ENCODE data around the gene FAM237B.

FAM237B gene

DNA sequence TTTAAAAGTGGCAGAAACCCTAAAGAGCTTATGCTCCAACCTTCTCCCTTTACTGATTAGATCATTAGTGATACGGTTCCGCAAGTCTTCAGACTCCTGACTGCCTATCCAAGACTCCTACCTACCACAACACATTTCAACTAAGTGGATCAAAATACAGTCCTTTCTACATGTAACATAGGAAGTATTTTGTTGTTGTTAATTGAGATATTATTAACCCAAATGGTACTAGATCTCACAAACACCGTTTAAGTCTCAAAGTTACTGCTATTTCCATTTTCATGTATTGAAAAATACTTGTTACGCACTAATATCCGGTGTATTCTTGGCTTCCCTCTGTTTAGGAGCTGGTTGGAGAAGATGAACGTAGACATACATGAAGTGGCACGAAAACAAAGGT, 1.1 kb downstream of the FAM237B start:
- Mint-ChIP-seq H3K4me1 (peaks cover 4% of the 10 kb centered on the region), H3K27me3 (peaks cover 55% of the 10 kb centered on the region), H3K27ac (no peak overlapping the region), H3K9me3 (no peaks in the 10 kb centered on the region), H3K36me3 (ENCODE audit: low read depth) (no peaks in the 10 kb centered on the region), H3K4me3 (no peak overlapping the region)
- DNase-seq (no peak), ATAC-seq (no peak)

DNA sequence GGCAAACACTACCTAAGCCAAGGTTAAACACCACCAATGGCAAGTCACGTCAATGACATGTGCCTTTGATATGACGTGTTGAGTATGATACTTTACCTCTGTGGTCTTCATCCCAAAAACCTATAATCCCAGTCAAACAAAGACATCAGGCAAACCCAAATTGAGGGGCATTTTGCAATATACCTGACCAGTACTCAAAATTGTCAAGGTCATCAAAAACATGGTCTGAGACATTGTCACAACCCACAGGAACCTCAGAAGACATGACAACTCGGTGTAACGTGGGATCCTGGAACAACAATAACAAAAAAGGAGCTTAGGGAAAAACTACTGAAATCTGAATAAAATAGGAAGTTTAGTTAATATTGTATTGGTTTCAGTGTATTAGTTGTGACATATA, 7.2 kb downstream of the FAM237B start:
- no peak for ATAC-seq
- DNase-seq = no peak
- Mint-ChIP-seq H3K4me3 (no peak overlapping the region), H3K4me1 (no peaks in the 10 kb centered on the region), H3K36me3 (ENCODE audit: low read depth) (no peaks in the 10 kb centered on the region), H3K9me3 (no peaks in the 10 kb centered on the region), H3K27me3 (peaks cover 20% of the 10 kb centered on the region), H3K27ac (no peak overlapping the region)

DNA sequence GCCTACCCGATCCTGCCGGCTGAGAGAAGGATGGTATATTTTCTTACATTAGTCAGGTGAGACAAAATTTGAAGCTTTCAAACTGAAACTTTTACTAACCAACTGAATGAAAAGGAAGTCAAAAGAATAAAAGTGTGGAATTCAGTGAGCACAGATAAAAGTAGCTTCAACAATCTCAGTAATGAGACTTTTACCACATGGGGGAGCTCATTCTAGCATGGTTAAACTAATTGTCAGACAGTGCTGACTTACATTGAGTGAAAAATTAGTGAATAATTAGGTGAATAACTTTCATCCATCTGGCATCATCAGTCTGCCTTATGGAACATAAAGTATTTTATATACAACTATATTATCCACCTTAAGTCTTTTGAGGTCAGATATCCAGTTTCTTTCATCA, 8.4 kb downstream of the FAM237B start:
- peaks cover 16% of the 10 kb centered on the region for H3K27me3 Mint-ChIP-seq

DNA sequence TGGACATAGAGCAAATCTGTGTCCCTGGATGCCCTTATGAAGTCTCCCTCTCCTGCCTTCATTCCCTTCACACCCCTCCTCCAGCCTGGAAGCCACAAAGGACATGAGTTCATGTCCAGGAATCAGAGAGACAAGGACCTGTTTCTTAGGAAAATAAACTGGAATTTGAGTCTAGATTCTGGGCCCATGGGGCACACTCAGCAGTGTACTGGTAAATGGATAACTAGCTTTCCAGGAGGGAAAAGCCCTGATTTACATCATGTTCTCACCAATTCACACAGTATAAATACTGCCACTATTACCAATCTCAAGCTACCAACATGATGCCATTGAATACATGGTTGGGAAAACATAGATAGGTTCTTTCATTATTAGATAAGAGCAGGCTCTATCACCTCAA, 9.9 kb downstream of the FAM237B start:
- Mint-ChIP-seq H3K9me3 (no peaks in the 10 kb centered on the region), H3K4me1 (no peaks in the 10 kb centered on the region), H3K27me3 (peaks cover 7% of the 10 kb centered on the region), H3K4me3 (no peak overlapping the region), H3K36me3 (ENCODE audit: low read depth) (no peaks in the 10 kb centered on the region), H3K27ac (no peak overlapping the region)
- no peak for DNase-seq
- no peak for ATAC-seq

More for the DNA sequence above, 8.4 kb downstream of the FAM237B start:
- H3K9me3 Mint-ChIP-seq = no peaks in the 10 kb centered on the region
- H3K4me1 Mint-ChIP-seq = no peaks in the 10 kb centered on the region
- ATAC-seq (no peak), DNase-seq (no peak)
- H3K4me3 Mint-ChIP-seq = no peak overlapping the region
- no peaks in the 10 kb centered on the region for H3K36me3 Mint-ChIP-seq (ENCODE audit: low read depth)
- no peak overlapping the region for H3K27ac Mint-ChIP-seq

DNA sequence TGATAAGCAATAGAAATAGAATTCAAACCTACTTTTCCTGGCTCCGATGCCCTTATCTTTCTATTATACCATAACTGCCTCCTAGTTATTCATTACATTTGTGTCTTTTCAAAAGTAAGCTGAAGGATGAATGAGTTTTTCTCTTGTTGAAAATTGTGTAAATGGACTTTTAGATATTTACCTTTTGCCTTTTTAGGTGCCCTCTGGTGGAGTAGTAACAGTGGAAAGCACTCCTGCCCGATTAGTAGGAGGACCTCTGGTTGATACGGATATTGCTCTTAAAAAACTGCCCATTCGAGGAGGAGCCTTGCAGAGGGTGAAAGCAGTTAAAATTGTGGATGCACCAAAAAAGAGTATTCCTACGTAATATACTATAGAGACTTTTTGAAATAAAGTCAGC, 11.2 kb downstream of the FAM237B start:
- no peak overlapping the region for H3K27ac Mint-ChIP-seq
- H3K9me3 Mint-ChIP-seq = no peaks in the 10 kb centered on the region
- ATAC-seq = no peak
- DNase-seq = no peak
- H3K4me1 Mint-ChIP-seq = no peaks in the 10 kb centered on the region
- H3K27me3 Mint-ChIP-seq = peaks cover 4% of the 10 kb centered on the region
- H3K4me3 Mint-ChIP-seq = no peak overlapping the region
- H3K36me3 Mint-ChIP-seq (ENCODE audit: low read depth) = no peaks in the 10 kb centered on the region

DNA sequence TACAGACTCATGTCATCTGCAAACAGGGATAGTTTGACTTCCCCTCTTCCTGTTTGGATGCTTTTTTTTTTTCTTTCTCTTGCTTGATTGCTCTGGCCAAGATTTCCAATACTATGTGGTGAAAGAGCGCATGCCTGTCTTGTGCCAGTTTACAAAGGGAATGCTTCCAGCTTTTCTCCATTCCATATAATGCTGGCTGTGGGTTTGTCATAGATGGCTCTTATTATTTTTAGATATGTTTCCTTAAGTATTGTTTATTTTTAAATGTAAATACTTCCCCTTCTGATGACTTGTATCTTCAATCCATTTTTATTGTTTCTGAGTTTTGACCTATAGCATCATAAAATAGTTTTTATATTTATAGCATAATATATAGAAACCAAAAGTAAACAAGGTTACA, 17.9 kb downstream of the FAM237B start:
- no peak overlapping the region for H3K4me3 Mint-ChIP-seq
- H3K9me3 Mint-ChIP-seq = no peaks in the 10 kb centered on the region
- ATAC-seq (no peak), DNase-seq (no peak)
- H3K36me3 Mint-ChIP-seq (ENCODE audit: low read depth) = no peaks in the 10 kb centered on the region
- no peaks in the 10 kb centered on the region for H3K4me1 Mint-ChIP-seq
- H3K27ac Mint-ChIP-seq = no peak overlapping the region
- H3K27me3 Mint-ChIP-seq = no peaks in the 10 kb centered on the region

DNA sequence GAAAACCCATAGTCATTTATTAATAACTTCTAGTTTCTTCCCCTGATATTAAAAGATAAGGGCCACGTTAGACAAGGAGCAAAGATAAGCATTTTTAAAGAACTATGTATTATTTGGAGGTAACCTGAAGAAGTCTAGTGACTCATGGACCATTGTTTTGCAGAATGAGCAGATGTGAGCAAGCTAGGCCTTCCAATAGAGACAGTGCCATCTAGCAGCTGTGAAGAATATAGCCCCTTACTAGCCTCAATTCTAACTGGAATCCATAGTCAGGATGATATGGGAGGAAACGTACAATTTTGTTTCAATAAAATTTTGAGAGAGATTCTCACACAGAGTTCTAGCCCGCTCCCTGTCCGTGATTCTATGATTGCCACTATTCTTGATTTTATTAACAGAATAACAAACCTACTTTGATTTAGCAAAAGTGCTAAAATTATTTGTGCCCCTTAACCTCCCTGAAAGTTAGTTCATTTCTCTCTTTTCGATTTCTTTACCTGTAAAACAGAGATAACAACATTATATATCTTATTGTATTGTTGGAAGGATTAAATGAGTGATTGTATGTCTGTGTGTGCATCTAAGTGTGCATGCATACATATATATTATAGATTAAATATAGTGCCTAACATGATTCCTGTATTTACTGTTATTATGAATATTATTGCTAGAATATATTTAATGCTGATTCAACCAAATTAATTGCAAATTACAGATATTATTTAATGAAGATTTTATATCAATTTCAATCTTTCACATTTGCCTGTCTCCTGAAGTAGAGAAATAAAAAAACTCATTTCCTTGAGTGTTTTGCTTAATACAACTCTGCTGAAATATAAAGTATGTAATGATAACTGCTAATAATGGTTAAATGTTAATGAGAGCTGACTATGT, 22.7 kb downstream of the FAM237B start:
- Mint-ChIP-seq H3K9me3 (no peaks in the 10 kb centered on the region), H3K27me3 (peaks cover 4% of the 10 kb centered on the region), H3K4me1 (no peaks in the 10 kb centered on the region), H3K4me3 (no peak overlapping the region), H3K27ac (no peak overlapping the region), H3K36me3 (ENCODE audit: low read depth) (peaks cover 2% of the 10 kb centered on the region)
- ATAC-seq = peak; percentile 76
- DNase-seq = no peak

DNA sequence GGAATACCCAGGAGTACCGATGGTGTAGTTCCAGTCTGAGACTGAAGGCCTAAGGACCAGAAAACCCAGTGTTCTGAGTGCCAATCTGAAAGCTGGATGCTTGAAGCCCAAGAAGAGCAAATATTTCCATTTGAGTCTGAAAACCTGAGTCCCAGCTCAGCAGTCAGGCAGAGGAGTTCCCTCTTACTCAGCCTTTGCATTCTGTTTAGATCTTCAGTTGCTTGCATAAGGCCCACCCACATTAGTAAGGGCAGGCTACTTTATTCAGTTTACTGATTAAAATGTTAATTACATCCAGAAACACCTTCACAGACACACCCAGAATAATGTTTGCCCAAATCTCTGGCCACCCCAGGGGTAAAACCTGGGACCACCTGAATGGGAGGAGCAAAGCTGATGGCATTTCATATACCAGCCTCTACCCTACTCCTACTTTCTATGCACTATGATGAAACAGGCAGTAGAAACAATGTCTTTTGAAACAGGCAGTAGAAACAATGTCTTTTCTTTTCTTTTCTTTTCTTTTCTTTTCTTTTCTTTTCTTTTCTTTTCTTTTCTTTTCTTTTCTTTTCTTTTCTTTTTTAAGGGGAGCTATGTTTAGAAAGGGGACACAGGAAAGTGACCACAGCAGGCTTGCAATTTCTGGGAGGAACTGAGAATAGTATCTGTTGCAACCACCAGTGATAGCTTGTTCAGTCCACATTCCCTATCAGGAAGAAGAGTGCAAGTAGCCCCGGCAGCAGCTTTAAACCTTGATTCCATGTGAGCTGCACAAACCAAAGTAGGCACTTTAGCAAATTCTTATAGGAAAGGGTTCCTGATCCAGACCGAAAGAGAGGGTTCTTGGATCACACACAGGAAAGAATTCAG, 30.6 kb downstream of the FAM237B start:
- no peaks in the 10 kb centered on the region for H3K4me1 Mint-ChIP-seq
- no peak overlapping the region for H3K4me3 Mint-ChIP-seq
- peaks cover 4% of the 10 kb centered on the region for H3K27me3 Mint-ChIP-seq
- DNase-seq (no peak), ATAC-seq (no peak)
- H3K27ac Mint-ChIP-seq = no peak overlapping the region
- H3K36me3 Mint-ChIP-seq (ENCODE audit: low read depth) = peaks cover 2% of the 10 kb centered on the region
- H3K9me3 Mint-ChIP-seq = peaks cover 8% of the 10 kb centered on the region

DNA sequence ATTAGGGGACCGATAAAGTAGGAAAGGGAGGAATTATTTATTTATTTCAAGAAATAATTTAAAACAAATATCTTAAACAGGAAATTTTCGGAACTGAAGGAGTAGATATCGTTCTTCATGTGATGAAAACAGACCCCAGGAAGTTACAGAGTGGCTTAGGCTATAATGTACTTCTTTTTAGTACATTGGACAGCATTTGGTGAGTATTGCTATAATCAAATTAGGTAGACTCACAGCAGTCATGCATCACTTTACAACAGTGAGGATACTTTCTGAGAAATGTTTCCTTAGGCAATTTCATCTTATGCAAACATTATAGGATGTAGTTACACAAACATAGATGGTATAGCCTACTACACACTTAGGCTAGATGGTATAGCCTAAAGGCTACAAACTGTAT, 33.0 kb downstream of the FAM237B start:
- H3K36me3 Mint-ChIP-seq (ENCODE audit: low read depth) = no peaks in the 10 kb centered on the region
- H3K4me1 Mint-ChIP-seq = peaks cover 1% of the 10 kb centered on the region
- no peak for ATAC-seq

DNA sequence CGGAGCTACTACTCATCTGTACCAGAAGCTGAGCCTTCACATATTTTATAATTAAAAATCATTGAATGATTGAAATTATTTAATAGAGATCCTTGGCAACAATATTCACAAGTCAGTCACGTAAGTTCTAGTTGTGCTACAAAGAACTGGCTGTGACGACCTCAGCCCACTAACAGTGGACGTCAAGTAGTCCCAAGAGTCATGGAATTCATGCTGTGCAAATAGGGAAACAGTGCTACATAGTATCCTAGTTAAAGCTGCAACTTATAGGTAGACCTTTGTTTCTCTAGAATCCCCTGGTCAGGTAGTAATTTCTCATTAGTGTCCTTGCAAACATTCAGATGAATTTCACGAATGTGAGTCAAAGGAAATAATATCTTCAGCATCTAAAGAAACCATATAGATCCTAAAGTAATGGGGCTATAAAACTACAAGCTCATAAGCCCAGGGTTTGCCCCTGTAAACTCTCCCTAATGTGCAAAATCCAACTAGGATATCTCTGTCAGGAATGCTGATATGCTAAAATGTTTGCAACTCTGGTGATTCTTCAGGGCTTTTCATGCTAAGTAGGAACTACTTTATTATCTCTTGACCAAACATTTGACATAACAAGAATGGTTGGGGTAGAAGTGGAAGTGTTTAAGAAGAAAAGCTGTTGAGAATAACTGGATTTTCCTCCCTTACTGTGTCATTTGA, 44.9 kb downstream of the FAM237B start:
- Mint-ChIP-seq H3K27ac (no peak overlapping the region), H3K27me3 (no peaks in the 10 kb centered on the region), H3K4me1 (no peaks in the 10 kb centered on the region), H3K4me3 (no peak overlapping the region), H3K9me3 (no peaks in the 10 kb centered on the region), H3K36me3 (ENCODE audit: low read depth) (no peaks in the 10 kb centered on the region)
- DNase-seq (no peak), ATAC-seq (no peak)

More for the DNA sequence above, 33.0 kb downstream of the FAM237B start:
- no peak overlapping the region for H3K4me3 Mint-ChIP-seq
- H3K27me3 Mint-ChIP-seq = no peaks in the 10 kb centered on the region
- H3K27ac Mint-ChIP-seq = no peak overlapping the region
- DNase-seq = no peak
- peaks cover 8% of the 10 kb centered on the region for H3K9me3 Mint-ChIP-seq

DNA sequence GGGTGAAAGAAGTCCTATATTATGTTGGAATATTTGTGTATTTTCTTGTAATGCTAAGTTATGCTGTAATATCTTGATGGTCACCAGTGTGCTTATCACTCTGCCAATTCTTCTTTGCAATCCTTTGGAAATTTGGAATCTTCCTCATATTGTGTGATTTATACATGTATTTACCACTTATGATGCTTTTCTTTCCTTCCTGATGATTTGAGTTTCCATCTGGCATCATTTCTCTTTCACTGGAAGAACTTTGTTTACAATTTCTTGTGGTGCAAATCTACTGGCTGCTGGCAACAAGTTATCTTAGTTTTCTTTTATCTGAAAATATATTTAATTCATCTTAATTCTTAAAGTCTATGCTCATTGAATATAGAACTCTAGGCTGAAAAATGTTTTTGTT, 46.9 kb downstream of the FAM237B start:
- Mint-ChIP-seq H3K27me3 (peaks cover 2% of the 10 kb centered on the region), H3K27ac (no peak overlapping the region), H3K4me1 (no peaks in the 10 kb centered on the region), H3K9me3 (no peaks in the 10 kb centered on the region), H3K4me3 (no peak overlapping the region), H3K36me3 (ENCODE audit: low read depth) (no peaks in the 10 kb centered on the region)
- DNase-seq = no peak
- ATAC-seq = no peak

DNA sequence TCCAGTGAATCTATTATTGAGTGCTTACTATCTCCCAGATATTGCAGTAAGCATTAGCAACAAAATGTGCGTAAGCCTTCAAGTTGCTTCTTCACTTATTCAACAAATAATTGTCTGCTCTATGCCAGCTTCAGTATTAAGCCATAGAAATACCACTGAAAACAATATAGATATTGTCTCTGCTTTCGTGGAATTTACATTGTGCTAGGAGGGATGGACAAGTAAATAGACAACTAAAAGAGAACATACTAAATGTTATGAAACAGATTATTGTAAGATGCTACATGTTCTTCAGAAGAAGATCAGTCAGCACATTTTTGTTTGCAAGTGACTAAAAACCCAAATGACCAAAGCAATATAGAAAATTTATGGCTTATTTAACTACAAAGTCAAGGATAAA, 48.9 kb downstream of the FAM237B start:
- no peak overlapping the region for H3K27ac Mint-ChIP-seq
- no peak overlapping the region for H3K4me3 Mint-ChIP-seq
- H3K36me3 Mint-ChIP-seq (ENCODE audit: low read depth) = no peaks in the 10 kb centered on the region
- DNase-seq (no peak), ATAC-seq (no peak)
- H3K4me1 Mint-ChIP-seq = no peaks in the 10 kb centered on the region
- peaks cover 2% of the 10 kb centered on the region for H3K27me3 Mint-ChIP-seq
- H3K9me3 Mint-ChIP-seq = no peaks in the 10 kb centered on the region

DNA sequence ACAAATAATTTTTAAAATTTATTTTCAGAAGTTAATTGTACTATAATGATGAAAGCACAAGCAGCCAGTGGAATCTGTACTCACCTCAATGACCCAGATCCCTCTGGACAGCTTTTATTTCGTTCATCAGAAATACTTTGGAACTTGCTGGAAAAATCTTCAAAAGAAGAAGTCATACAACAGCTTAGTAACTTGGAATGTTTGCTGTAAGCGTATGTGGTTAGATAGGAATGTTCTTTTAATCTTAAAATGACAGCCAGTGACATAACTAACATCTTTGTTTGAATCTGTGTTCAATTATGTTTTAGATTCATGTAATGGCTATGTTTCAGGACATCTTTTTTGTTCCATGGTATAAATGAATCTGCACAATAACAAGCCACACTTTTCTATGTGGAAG, 49.4 kb downstream of the FAM237B start:
- Mint-ChIP-seq H3K27ac (no peak overlapping the region), H3K27me3 (peaks cover 2% of the 10 kb centered on the region), H3K9me3 (no peaks in the 10 kb centered on the region), H3K4me3 (no peak overlapping the region), H3K36me3 (ENCODE audit: low read depth) (no peaks in the 10 kb centered on the region), H3K4me1 (no peaks in the 10 kb centered on the region)
- ATAC-seq (no peak), DNase-seq (no peak)

DNA sequence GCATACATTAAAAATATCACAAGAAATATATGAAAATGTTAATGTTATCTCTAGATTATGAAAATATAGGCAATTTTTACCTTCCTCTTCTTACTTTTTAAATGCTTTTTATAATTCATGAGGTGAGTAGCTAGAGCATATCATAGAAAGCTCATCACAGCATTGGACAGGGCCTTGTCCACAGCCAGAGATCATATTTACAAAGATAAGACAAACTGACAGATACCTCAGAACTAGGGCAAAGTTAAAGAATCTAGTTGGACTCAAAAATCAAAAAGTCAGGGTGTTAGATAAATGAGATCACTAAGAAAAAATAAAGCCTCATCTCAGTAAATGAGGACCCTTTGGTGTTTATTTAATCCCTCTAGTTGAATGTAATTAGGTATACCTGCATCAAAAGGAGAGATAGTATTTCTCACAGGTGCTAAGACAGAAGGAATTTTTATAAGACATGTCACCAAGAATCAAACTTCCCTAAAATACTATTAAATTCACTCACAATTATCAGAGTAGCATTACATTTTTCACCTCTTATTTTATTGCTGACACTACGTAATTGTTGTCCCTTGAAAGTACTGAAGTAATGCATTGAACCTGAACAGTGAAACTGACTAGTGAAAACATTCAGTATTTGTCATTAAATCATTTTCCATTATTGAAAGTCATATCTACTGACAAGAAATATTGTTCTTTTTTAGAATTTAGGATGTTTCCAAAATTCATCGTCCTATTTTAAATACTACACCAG, 50.5 kb downstream of the FAM237B start:
- no peaks in the 10 kb centered on the region for H3K36me3 Mint-ChIP-seq (ENCODE audit: low read depth)
- no peak for ATAC-seq
- H3K9me3 Mint-ChIP-seq = no peaks in the 10 kb centered on the region
- DNase-seq = no peak
- no peak overlapping the region for H3K4me3 Mint-ChIP-seq
- no peak overlapping the region for H3K27ac Mint-ChIP-seq
- H3K27me3 Mint-ChIP-seq = peaks cover 2% of the 10 kb centered on the region
- no peaks in the 10 kb centered on the region for H3K4me1 Mint-ChIP-seq

Data from activated naive CD8-positive, alpha-beta T cell treated with anti-CD3 and anti-CD28 coated beads, Interleukin-2, amount 50 U/mL, for 24 hours (primary cell).